HG03196 (cell line): ENCODE results near the gene ANXA5.
"Not testable (repeated sequence)": the region's sequence is repeated elsewhere in the genome, so short reads cannot be mapped to it uniquely, and the experiment has no call there.

Experiments
- ATAC-seq: cut with Tn5 transposase; IDR thresholded peaks from one replicate; pipeline ENCODE4 v1.9.1; 2021; ENCODE audit not compliant: unreplicated experiment

ANXA5 gene

DNA sequence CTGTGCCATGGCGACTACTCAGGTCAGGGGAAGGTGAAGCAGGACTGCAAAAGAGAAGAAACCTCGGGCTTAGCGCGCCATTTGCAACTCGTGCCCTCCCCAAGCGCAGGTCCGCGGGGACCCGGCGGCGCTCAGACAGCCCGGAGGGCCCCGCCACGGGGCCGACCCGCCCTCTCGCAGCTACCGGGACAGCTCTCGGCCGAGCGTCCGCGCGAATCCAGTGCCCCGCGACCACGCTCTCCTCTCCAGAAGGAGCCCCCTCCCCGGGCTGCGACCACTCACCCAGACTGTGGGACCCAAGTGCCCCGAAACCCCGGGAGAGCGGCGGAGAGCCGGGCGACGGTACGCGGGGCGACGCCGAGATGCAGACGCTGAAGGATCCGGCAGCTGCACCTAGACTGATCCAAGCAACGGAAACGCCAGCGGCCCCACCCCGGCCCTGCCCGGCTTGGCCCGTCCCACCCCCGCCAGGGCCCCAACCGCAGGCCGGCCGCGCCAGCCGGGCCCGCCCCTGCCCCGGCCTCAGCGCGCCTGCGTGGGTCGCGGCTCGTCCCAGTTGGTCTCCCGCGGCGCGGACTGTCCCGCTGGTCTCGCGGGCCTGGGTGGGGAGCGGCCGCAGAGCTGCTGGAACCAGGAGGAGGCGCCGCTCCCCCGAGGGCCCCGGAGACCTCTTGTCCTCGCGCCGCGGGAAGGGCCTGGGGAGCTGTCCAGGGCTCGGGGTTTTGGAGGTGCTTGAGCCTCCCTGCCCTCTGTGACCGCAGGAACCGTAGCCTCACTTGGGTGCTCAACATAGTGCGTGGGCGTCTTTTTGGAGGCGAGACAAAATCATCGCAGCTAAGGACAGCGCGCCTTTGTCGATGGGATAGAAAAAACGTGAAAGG, at the start of gene ANXA5:
Gene ANXA5, minus strand, starts transcription at position 400 of the 881 bp plus-strand sequence. Its CDS starts 391 bp downstream, at position 9.
- peak; percentile 87 for ATAC-seq

DNA sequence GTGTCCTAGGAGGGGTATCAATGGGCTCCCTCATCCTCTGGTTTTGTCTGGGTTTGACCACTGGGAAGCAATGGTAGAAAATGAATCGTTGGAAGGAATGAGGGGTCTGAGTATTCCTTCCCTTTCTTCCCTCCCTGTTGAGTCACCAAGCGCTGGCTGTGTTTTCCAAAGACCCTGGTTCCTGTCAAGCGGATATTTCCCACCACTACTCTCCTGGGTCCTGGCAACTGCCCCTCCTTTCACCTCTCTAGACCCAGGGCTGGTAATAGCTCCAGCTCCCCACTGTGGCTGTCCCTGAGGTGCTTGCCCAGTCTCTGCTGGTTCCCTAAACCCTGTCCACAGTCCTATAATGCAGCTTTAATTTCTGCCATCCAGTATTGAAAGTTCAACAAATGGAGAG, 46.0 kb upstream of the ANXA5 start:
- ATAC-seq: no peak

DNA sequence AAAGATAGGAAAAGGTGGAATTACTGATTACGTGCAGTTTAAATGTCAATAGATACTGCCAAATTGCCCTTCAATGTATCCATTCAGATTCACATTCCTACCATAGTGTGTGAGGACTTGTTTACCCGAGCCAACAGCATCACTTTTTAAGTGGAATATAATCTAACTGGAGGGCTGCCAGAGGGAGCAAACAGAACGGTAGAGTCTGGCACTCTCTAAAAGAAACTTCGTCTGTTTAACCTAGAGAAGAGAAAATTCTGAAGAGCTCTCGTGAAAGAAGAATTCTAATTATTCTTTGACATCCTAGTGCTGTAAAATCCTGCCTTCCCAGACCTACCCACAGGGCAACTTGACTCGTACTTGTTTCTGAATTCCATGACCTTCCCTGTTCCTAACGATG, 45.0 kb upstream of the ANXA5 start:
- no peak for ATAC-seq

DNA sequence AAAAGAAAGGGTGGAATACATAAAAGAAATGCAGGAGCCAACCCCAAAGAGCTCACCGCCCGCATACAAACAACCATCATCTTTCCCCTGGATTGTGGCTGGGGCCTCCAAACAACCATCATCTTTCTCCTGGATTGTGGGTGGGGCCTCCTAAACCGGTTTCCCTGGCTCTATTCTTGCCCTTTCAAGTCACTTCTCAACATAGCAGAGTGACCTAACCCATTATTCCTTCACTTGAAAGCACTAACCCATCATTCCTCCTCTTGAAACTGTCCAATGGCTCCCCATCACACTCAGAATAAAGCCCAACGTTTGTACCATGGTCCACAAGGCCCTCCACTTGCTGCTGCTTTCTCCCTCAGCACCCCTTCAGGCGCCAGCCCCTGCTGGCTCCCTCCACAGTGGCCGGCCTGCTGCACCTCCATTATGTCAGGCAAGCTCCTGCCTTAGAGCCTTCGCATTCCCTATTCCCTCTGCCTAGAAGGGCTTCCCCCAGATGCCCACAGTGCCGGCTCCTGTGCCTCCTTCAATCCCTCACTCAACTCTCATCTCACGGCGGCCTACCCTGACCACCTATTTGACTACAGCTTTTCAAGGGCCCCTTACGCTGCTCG, 44.1 kb upstream of the ANXA5 start:
- no peak for ATAC-seq

DNA sequence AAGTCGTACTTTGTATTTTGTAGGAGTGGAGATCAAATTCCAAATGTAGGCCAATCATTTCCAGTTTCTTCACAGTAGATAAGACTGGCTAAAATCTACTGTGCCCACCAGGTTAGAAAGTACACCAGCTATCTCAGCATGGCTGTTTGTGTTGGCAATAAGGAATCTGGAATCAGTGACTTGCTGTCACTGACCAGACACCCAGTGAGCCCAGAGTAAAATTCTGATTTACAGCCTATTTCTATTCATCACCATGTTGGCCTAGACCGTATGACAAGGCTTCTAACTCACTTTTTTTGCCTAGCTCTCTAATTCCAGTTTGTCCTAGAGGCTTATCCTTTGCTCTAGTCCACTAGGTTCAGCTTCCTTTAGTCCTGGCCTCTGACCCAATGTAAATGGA, 42.8 kb upstream of the ANXA5 start:
- ATAC-seq: no peak

DNA sequence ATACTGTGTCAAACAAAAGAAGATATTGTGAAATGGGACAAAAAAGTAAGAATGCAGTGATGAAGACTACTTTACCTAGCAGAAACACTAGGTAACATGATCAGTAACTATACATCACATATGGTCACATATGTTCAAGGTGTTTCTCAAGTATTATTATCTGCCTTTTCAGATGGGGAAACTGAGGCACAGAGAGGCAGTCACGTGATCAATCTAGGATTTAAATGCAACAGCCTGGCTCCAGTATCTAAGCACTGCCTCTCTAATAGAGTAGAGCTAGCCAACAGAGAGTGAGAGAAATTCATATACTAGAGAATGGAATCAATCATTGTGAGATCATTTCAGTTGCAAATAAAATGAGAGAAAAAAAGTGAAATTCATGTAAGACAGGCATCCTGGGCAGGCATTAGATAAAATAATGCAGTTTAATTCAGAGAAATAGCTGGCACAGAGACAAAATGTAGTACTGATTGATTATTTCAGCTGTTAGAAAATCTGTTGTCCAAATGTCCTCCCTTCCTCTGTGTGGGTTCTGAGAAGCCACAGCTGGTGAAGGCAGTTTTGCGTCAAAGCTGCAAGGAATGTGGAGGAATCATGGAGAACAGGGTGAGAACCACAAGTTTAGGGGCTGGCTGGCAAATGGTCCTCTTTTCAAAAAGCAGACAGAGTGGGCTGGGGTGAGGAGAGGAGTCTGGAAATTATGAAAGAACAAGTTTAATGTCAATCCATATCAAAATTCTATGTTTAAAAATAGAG, 42.2 kb upstream of the ANXA5 start:
- ATAC-seq: no peak

DNA sequence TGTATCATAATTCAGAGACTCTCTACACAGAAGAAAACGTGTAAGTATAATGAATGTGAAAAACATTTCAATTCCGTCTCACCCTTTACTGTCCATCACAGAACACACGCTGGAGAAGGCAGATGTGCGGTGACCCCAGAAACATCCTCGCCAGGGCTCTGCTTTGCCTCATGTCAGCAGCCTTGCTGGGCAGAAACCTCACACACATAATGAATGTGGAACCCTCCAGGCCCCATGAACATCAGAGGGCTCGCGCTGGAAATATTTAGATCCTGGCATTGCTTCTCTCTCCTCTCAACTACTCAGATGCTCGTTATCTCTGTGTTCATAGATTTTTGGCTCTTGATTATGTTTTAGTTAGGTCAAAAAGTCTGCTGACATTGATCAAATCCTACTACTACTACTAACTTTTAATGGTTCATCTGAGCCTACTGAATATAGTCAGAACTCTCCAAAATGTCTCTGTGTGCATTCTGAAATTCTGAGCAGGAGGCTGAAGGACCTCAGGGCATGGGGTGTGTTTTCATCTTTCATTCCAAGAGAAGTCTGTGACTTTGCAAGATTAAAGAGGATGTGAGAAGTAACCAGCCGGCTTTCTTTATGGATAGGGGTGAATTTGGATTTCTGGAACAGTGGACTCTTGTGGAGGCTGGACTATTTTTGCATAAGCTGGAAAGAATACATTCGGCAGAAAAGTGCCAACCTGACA, 41.2 kb upstream of the ANXA5 start:
- no peak for ATAC-seq

DNA sequence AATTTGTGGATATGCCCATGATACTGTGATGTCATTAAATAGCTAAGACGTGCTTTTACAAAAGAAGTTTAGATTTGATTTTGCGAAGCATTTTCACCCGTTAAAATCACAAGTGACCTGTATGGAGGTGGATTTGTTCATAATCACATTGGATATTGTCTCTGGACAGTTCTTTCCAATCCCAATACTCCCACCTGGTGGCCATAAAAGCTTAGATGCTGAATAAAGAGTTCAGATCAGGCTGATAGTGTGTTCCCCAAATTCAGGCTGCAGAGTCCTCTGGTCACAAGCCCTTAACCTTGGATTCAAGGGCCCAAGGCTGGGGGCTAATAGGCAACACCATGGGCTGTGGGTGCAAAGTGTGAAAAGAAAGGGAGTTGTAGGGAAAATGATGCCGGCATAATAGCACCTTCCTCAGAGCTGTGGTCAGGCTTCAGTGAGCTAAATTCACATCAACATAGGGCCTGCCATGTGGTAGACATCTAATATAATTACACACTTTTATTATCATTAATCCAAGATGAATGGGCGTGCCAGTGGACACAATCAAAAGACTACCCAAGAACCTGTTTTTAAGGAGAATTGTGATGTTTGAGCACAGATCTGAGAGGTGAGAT, 40.1 kb upstream of the ANXA5 start:
- no peak for ATAC-seq

DNA sequence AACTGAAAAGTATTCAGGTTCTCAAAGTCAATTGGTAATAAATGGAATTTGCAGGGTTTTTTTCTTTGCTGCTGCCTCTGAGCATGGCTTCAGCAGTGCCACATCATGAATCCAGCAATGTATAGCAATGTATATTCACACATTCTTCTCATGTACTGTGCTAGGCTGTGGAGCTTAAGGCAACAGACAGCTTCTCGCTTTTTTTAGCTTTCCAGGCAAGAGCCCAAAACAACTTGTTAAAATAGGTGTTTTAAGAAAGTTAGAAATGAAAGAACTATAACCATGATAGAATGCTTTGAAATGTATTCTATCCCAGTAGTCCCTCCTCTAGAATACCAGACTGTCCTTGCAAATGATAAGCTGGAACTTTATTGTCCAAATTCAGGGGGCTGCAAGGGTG, 37.8 kb upstream of the ANXA5 start:
- no peak for ATAC-seq

DNA sequence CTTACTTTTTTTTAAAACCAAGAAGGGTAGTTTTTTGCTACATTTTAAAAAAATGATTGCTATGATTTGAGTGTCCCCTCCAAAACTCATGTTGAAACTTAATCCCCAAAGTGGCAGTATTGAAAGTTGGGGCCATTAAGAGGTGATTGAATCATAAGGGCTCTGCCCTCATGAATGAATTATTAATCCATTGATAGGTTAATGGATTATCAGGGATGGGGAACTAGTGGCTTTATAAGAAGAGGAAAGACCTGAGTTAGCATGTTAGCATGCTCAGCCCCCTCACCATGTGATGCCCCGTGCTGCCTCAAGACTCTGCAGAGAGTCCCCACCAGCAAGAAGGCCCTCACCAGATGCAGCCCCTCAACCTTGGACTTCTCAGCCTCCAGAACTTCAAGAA, 37.2 kb upstream of the ANXA5 start:
- ATAC-seq: no peak

DNA sequence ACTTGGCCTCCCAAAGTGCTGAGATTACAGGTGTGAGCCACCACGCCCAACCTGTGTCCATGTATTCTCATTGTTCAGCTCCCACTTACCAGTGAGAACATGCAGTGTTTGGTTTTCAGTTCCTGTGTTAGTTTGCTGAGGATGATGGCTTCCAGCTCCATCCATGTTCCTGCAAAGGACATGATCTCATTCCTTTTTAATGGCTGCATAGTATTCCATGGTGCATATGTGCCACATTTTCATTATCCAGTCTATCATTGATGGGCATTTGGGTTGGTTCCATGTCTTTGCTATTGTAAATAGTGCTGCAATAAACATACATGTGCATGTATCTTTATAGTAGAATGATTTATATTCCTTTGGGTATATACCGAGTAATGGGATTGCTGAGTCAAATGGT, 33.0 kb upstream of the ANXA5 start:
- not testable (repeated sequence) for ATAC-seq

DNA sequence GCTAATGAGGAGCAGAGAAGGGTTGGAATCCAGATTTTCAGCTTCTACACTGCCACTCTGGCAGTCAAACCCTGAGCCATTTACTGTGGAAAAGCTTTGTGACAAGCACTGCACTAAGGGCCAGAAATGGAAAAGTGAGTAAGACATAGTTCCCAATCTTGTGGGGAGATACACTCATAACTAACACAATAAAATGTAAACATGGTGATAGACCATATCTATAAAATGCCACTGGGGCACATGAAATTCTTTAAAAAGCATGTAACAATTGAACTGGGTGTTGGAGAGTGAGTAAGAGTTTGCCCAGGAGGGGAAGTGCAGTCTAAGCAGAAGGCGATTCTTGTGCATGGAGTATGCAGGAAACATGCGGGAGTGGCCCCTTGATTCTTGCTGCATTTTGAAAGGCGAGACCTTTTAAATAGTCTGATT, 32.0 kb upstream of the ANXA5 start:
- no peak for ATAC-seq

DNA sequence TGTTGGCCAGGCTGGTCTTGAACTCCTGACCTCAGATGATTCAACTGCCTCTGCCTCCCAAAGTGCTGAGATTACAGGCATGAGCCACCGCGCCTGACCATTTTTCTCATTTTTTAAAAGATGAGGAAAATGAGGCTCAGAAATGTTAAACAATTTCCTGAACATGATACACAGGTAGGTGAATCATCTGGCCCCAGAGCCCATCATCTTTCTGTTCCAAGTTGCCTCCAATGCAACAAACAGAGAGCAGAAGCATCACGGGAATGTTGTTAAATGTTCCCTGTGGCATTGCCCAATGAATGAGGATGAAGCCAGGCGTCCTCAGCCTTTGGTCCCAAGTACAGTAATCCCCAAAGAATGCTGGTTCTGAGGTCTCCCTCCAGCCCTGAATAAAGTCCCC, 31.3 kb upstream of the ANXA5 start:
- no peak for ATAC-seq

DNA sequence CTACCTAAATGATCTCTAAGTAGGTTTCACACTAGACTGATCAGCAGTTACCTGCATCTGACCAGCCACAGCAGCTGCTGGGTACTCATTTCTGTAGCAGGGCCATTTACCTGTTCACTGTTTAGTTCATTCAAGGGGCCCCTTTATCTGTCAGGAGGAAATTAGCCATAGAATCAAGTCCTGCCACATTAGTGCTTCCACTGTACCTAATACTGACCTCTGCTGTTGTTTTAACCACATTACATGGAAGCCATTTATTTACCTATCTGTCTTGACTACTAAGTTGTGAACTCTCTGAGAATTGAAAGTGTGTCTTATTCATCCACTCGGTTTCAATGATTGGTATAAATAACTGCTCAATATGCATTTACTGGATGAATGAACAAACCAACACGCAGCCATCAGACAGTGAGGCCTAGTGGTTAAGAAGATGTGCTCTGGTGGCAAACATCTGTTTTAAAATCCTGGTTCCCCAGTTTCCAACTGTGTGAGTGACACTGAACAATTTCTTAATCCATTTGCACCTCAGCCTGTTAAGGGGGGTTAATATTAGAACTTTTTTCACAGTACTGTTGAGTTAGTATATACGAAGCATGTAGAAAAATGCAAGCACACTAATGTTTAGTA, 30.0 kb upstream of the ANXA5 start:
- ATAC-seq: peak; percentile 95

DNA sequence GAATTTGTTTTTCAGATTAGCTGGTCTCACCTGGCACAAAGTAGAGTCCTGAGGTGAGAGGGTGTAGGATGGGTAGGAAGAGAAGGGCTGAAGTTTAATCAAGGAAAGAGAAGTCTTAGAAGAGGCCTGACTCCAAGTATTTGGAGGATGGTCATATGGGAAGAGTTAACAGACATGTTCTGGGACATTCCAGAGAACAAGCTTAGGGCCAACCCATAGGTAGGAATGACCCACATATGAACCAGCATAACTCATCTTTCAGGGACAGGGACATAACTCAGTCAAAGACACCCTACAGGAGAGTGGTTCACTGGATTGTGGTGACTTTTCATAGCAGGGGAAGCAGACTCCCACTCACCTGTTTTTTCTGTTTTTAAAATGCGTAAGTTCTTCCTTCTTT, 27.9 kb upstream of the ANXA5 start:
- no peak for ATAC-seq

DNA sequence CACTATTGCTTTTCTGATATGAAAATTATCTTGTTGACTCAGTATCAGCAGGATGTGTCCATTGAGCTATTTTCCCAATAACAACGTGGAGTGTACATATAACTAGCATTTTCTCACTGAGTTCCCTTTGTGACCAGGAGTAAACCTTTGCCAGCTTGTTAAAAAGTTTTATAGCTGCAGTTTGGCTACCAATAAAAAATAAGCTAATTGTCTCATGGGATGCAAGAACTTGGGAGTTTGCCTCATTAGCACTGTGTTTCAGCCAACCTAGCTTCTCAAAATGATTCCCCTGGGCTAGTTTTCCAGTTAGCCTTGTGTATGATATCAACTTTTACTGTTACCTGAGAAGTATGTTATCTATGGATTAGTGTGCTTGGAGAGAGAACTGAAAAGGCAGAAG, 24.9 kb upstream of the ANXA5 start:
- ATAC-seq: no peak

DNA sequence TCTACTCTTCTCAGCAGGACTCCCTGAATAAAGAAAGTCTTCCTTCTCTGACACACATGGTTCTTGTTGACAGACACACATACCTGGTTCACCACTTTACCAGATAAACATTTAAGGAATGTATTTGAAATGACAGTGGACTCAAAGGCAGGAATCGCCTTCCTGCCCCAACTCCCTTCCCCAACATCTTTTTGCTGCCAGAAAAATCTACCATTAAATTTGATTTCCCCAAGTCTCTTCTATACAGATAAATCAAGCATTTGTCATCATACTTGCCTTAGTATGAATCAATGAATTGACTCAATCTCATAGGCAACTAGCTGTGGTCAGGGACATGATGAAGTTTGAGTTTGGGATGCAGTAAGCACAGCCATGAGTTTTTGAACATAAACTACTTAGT, 23.3 kb upstream of the ANXA5 start:
- ATAC-seq: no peak

DNA sequence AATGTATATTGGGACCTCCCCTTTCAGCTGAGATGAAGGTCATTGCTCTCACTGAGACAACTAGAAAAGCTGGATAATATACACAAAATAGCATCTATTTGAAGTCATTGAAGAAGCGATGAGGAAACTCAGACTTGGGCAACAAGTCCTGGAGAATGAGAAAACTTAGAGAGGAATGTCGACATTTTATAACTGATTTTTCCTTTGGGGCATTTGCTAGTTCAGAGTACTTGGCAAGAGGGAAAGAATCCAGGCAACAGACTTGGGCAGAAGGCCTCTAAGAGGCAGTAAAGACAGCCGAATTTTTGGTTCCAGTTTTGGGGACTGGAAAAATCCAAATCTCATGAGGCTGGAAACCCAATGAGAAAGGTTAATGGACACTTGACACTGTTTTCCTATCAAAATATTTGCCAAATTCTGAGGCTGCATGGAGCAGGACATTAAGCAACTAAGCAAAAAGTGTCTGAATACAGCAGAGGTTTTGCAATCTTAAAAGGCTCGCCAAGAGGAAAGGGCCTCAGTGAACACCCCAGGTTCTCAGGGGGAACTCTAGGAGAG, 21.0 kb upstream of the ANXA5 start:
- no peak for ATAC-seq

DNA sequence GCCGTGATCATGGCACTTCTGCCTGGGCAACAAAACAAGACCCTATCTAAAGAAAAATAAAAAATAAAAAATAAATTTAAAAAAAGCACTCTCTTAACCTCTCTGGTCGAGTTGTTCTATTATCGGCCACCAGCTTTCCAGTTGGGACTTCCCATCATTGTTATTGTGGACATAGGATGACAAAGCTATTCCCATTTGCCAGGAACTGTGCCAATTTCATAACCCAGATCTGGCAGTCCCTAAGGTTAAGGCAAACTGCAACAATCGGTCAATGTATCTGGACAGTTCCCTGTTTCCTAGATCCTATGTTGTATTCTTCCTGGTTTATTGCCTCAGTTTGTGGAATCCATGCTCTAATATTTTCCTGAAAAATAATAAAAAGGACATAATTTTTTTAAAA, 17.8 kb upstream of the ANXA5 start:
- ATAC-seq: no peak

DNA sequence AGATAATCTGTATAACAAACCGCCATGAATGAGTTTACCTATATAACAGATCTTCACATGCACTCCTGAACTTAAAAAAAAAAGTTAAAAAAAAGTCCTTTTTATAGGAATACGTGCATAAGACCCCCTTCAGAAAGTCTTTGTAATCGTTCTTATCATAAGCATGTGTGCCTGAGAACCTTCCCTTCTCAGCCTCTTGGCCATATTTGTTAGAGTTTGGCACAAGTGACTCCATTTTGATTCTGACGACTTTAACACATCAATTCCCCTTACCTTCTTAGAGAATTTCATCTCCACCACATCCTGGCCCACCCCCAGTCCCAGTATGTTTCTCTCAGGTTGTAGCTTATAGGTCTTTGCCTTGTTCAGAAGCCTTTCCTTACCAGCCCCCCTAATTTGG, 16.0 kb upstream of the ANXA5 start:
- ATAC-seq: no peak
